Prostate gland (tissue), 2 donors: ENCODE data around the gene RPS15. TPM values are rescaled to one million over a fixed set of nuclear protein-coding genes. Genes with fewer than 3 reads are reported as not detected.

Source experiments
- DNase-seq: peaks from one replicate; pipeline ENCODE4 v3.0.0-alpha.2; 2019; ENCODE audit warnings: low spot score
- H3K27ac ChIP-seq, 2 donors: fragments of 200-600 bp; sonication (generic); 2 replicates each; pipeline ENCODE4 v1.5.1; 2017 to 2019
- H3K27me3 ChIP-seq: fragments of 200-600 bp; sonication (generic); replicated peaks from 2 replicates; pipeline ENCODE4 v1.5.1; 2019; ENCODE audit not compliant: insufficient read depth
- H3K36me3 ChIP-seq, 2 donors: fragments of 200-600 bp; sonication (generic); 1 replicate in 1 of 2; 2 replicates in 1 of 2; pipeline versions ENCODE4 v1.5.1 to v1.8.1; 2017 to 2019
- H3K4me1 ChIP-seq: fragments of 200-600 bp; sonication (generic); replicated peaks from 2 replicates; pipeline ENCODE4 v1.5.1; 2019
- H3K4me3 ChIP-seq, 2 donors: fragments of 200-600 bp; sonication (generic); 2 replicates each; pipeline ENCODE4 v1.5.1; 2017 to 2019
- H3K9me3 ChIP-seq: fragments of 200-600 bp; sonication (generic); 2 replicates; pipeline ENCODE4 v1.5.1; 2017
- CTCF ChIP-seq, 4 experiments: fragments of 200-600 bp in 2 of 4; fragments of 450-650 bp in 2 of 4; sonication (generic) in 2 of 4; IDR thresholded peaks; 1 replicate in 3 of 4; 2 replicates in 1 of 4; pipeline ENCODE4 v1.5.1; 2016 to 2019; ENCODE audit warnings: antibody characterized with exemption in 4 of 4, mild to moderate bottlenecking in 2 of 4, moderate library complexity in 2 of 4
- POLR2A ChIP-seq: fragments of 450-650 bp; IDR thresholded peaks from one replicate; pipeline ENCODE4 v1.6.1; 2016; ENCODE audit warnings: antibody characterized with exemption, mild to moderate bottlenecking
- POLR2AphosphoS5 ChIP-seq: sonication (generic); formaldehyde crosslinking; IDR thresholded peaks from one replicate; pipeline ENCODE4 v1.6.1; 2017; ENCODE audit warnings: antibody characterized with exemption
- WGBS: methylation state at CpG from one replicate; pipeline ENCODE4 v1.1.5; 2018; 5-methylcytosine and 5-hydroxymethylcytosine counted together
- intact Hi-C: fragments of 100-400 bp; cut with DNase I; formaldehyde crosslinking; loops from one replicate; pipeline ENCODE4 v1.14.2; 2022
- total RNA-seq, 2 donors: library from RNA; depleted of rRNA; stranded (reverse); fragments of >200 nt; gene quantifications; one replicate each; pipeline ENCODE4 v1.1.0, GENCODE V29; 2016

The RPS15 gene
- total RNA-seq, 2 donors from 2014 or later = 3,102 to 5,853 TPM

- Histone ChIP-seq H3K27ac (no peak overlapping the region), H3K36me3 (no peaks in the 10 kb centered on the region), H3K27me3 (peaks cover 62% of the 10 kb centered on the region), H3K9me3 (no peaks in the 10 kb centered on the region), H3K4me1 (peaks cover 4% of the 10 kb centered on the region), H3K4me3 (no peak overlapping the region)
- TF ChIP-seq POLR2AphosphoS5 (no peak), CTCF (IDR thresholded peaks at IDR 0.05) (no peak), POLR2A (no peak)
- intact Hi-C loops = no loop called here
- no peak for DNase-seq
- 54% methylated on average over 22 of the region's 22 CpGs for WGBS
These were observed 12.8 kb downstream of the RPS15 start for GRCh38 chr19:1450735-1451731.

- intact Hi-C loops = no loop called here
- no peaks in the 10 kb centered on the region for H3K36me3 ChIP-seq
- no peak for DNase-seq
- peaks cover 62% of the 10 kb centered on the region for H3K27me3 ChIP-seq
- WGBS = 27% methylated on average over 31 of the region's 39 CpGs
- no peak for TF ChIP-seq POLR2AphosphoS5
- no peak for TF ChIP-seq CTCF (IDR thresholded peaks at IDR 0.05)
- no peak for TF ChIP-seq POLR2A
- no peaks in the 10 kb centered on the region for H3K9me3 ChIP-seq
- no peak overlapping the region for H3K27ac ChIP-seq
- no peak overlapping the region for H3K4me3 ChIP-seq
- peaks cover 4% of the 10 kb centered on the region for H3K4me1 ChIP-seq
These were observed 14.0 kb downstream of the RPS15 start for GRCh38 chr19:1451916-1452801.

- Histone ChIP-seq H3K9me3 (no peaks in the 10 kb centered on the region), H3K4me1 (peaks cover 4% of the 10 kb centered on the region), H3K4me3 (no peak overlapping the region), H3K27ac (no peak overlapping the region), H3K27me3 (peaks cover 58% of the 10 kb centered on the region), H3K36me3 (no peaks in the 10 kb centered on the region)
- intact Hi-C loops = no loop called here
- 60% methylated on average over 21 of the region's 30 CpGs for WGBS
- TF ChIP-seq POLR2AphosphoS5 = no peak
- TF ChIP-seq CTCF (IDR thresholded peaks at IDR 0.05) = no peak
- no peak for TF ChIP-seq POLR2A
- no peak for DNase-seq
These were observed 14.8 kb downstream of the RPS15 start for GRCh38 chr19:1452802-1453524.

GRCh38 chr19:1453525-1454364 lies 15.5 kb downstream of the RPS15 start:
- Histone ChIP-seq H3K27me3 (peaks cover 56% of the 10 kb centered on the region), H3K9me3 (no peaks in the 10 kb centered on the region), H3K27ac (no peak overlapping the region), H3K4me3 (no peak overlapping the region), H3K36me3 (no peaks in the 10 kb centered on the region), H3K4me1 (peaks cover 4% of the 10 kb centered on the region)
- intact Hi-C loops = no loop called here
- no peak for TF ChIP-seq POLR2AphosphoS5
- TF ChIP-seq POLR2A = no peak
- WGBS = 10% methylated on average over 26 of the region's 33 CpGs
- no peak for DNase-seq
